Coronary artery (tissue), 2 donors: ENCODE results near the gene PRSS22.

ENCODE experiments used
- DNase-seq: peaks from one replicate; pipeline ENCODE4 v3.0.0-alpha.2; 2017; ENCODE audit warnings: low spot score
- H3K27ac ChIP-seq, 2 donors: fragments of 200-600 bp; sonication (generic); one replicate each; pipeline ENCODE4 v1.5.1; 2016 to 2019
- H3K4me3 ChIP-seq: fragments of 200-600 bp; sonication (generic); 2 replicates; pipeline ENCODE4 v1.5.1; 2016; ENCODE audit warnings: mild to moderate bottlenecking, moderate library complexity
- CTCF ChIP-seq: fragments of 200-600 bp; sonication (generic); IDR thresholded peaks from one replicate; pipeline ENCODE4 v1.5.1; 2019; ENCODE audit warnings: antibody characterized with exemption

Gene PRSS22

GRCh38 chr16:2902337-2903130 is 44.6 kb upstream of the PRSS22 start:
- H3K27ac ChIP-seq, result no peak overlapping the region
- no peak for DNase-seq
- H3K4me3 ChIP-seq, result no peak overlapping the region
- no peak for TF ChIP-seq CTCF

- no peak for TF ChIP-seq CTCF
Observed at GRCh38 chr16:2900526-2901075, 42.6 kb upstream of the PRSS22 start.

GRCh38 chr16:2899564-2900072 is 41.6 kb upstream of the PRSS22 start:
- DNase-seq, result no peak
- Histone ChIP-seq H3K4me3 (no peak overlapping the region), H3K27ac (no peak overlapping the region)
- TF ChIP-seq CTCF, result no peak

More at GRCh38 chr16:2900526-2901075, 42.6 kb upstream of the PRSS22 start:
- no peak overlapping the region for H3K27ac ChIP-seq
- H3K4me3 ChIP-seq, result no peak overlapping the region
- DNase-seq, result no peak

GRCh38 chr16:2898831-2899563 is 41.0 kb upstream of the PRSS22 start:
- Histone ChIP-seq H3K27ac (no peak overlapping the region), H3K4me3 (no peak overlapping the region)
- no peak for TF ChIP-seq CTCF
- DNase-seq, result no peak

- no peak for TF ChIP-seq CTCF
- Histone ChIP-seq H3K4me3 (no peak overlapping the region), H3K27ac (no peak overlapping the region)
- peak; percentile 53 for DNase-seq
Observed at GRCh38 chr16:2897110-2897509, 39.1 kb upstream of the PRSS22 start.

- TF ChIP-seq CTCF, result no peak
- Histone ChIP-seq H3K27ac (no peak overlapping the region), H3K4me3 (no peak overlapping the region)
- DNase-seq, result peak; percentile 69
Observed at GRCh38 chr16:2896480-2897010, 38.6 kb upstream of the PRSS22 start.
